Measurements from ENCODE around the gene SOHLH1.

GRCh38 chr9:135747311-135747710 is 48.0 kb upstream of the SOHLH1 start:
- TF ChIP-seq SRF (IDR thresholded peaks at IDR 0.05; ENCODE audit: low read depth) (no peak), POLR2AphosphoS5 (IDR thresholded peaks at IDR 0.05; ENCODE audit: low read depth, low read length) (no peak), CTCF (IDR thresholded peaks at IDR 0.05 in 2 of 3, conservative IDR thresholded peaks at IDR 0.05 in 1 of 3; ENCODE audit: borderline replicate concordance in 1 of 3, insufficient read depth in 1 of 3, low read depth in 2 of 3, low read length in 2 of 3) (no peak), EZH2 (IDR thresholded peaks at IDR 0.05) (no peak), POLR2A (IDR thresholded peaks at IDR 0.05; ENCODE audit: borderline replicate concordance, extremely low read depth, insufficient read depth, insufficient read length) (no peak), EZH2phosphoT487 (IDR thresholded peaks at IDR 0.05; ENCODE audit: borderline replicate concordance) (no peak), SP1 (IDR thresholded peaks at IDR 0.05; ENCODE audit: low read depth) (no peak), EGR1 (IDR thresholded peaks at IDR 0.05; ENCODE audit: low read depth) (no peak), ZFX (IDR thresholded peaks at IDR 0.05) (no peak), TCF7L2 (IDR thresholded peaks at IDR 0.05; ENCODE audit: borderline replicate concordance, extremely low read depth, insufficient read depth, insufficient read length) (no peak), YY1 (IDR thresholded peaks at IDR 0.05; ENCODE audit: extremely low read depth, insufficient replicate concordance, low read depth, low read length) (no peak), JUND (IDR thresholded peaks at IDR 0.05) (no peak), FOSL1 (IDR thresholded peaks at IDR 0.05; ENCODE audit: low read depth) (no peak)
- TF ChIP-seq, protein P1, sequence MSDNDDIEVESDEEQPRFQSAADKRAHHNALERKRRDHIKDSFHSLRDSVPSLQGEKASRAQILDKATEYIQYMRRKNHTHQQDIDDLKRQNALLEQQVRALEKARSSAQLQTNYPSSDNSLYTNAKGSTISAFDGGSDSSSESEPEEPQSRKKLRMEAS (IDR thresholded peaks at IDR 0.05) = no peak

All from HCT116 (cell line).